CD4-positive, CD25-positive, alpha-beta regulatory T cell (primary cell): ENCODE data around the gene NAXD. TPM values are rescaled to one million over a fixed set of nuclear protein-coding genes. Genes with fewer than 3 reads are reported as not detected.
A peak's percentile ranks its signal among the peaks of the same experiment; 100 is the strongest.
"Not testable (repeated sequence)": the region's sequence is repeated elsewhere in the genome, so short reads cannot be mapped to it uniquely, and the experiment has no call there.

Experiments
- ATAC-seq, 2 donors: fragments of 150-1000 bp; cut with Tn5 transposase; one replicate each; pipeline ENCODE4 v1.10.0; 2021; ENCODE audit warnings: low read depth in 2 of 2, moderate number of reproducible peaks in 2 of 2, moderate library complexity in 1 of 2
- DNase-seq, 3 donors: peaks; one replicate each; pipeline versions ENCODE4 v3.0.0 to v3.0.0-alpha.2; 2012 to 2022; ENCODE audit warnings: mixed read lengths in 1 of 3
- H3K27ac ChIP-seq: one replicate; pipeline ENCODE4 v1.7.0; 2013; ENCODE audit warnings: mild to moderate bottlenecking, low read length; ENCODE audit not compliant: insufficient read depth, poor library complexity, severe bottlenecking
- H3K27me3 ChIP-seq: one replicate; pipeline ENCODE4 v1.7.0; 2013; ENCODE audit warnings: low read length; ENCODE audit not compliant: control insufficient read depth, insufficient read depth
- H3K36me3 ChIP-seq: one replicate; pipeline ENCODE4 v1.7.0; 2013; ENCODE audit warnings: mild to moderate bottlenecking, low read length, moderate library complexity; ENCODE audit not compliant: control insufficient read depth, insufficient read depth
- H3K4me1 ChIP-seq: 2 replicates; pipeline ENCODE4 v1.7.0; 2013; ENCODE audit warnings: mild to moderate bottlenecking, low read length; ENCODE audit not compliant: insufficient read depth, control insufficient read depth, poor library complexity, severe bottlenecking
- H3K4me3 ChIP-seq: one replicate; pipeline ENCODE4 v1.7.0; 2013; ENCODE audit warnings: low read depth, mild to moderate bottlenecking, low read length, moderate library complexity
- H3K9me3 ChIP-seq, 2 experiments: 1 replicate in 1 of 2; 2 replicates in 1 of 2; pipeline ENCODE4 v1.7.0; 2013; ENCODE audit warnings: low read length in 2 of 2, mild to moderate bottlenecking in 1 of 2, moderate library complexity in 1 of 2; ENCODE audit not compliant: control insufficient read depth in 2 of 2
- H3K27ac Mint-ChIP-seq, 3 donors: one replicate each; pipeline ENCODE4 v1.8.0; 2020 to 2022; ENCODE audit warnings: mild to moderate bottlenecking in 3 of 3, mixed read lengths in 3 of 3, moderate library complexity in 2 of 3
- H3K27me3 Mint-ChIP-seq: one replicate; pipeline ENCODE4 v1.8.0; 2022; ENCODE audit warnings: mild to moderate bottlenecking, mixed read lengths
- H3K36me3 Mint-ChIP-seq: one replicate; pipeline ENCODE4 v1.8.0; 2020; ENCODE audit warnings: mixed read lengths
- H3K4me1 Mint-ChIP-seq, 4 donors: one replicate each; pipeline ENCODE4 v1.8.0; 2020 to 2022; ENCODE audit warnings: mixed read lengths in 4 of 4, mild to moderate bottlenecking in 1 of 4
- H3K4me3 Mint-ChIP-seq, 4 donors: one replicate each; pipeline ENCODE4 v1.8.0; 2020 to 2022; ENCODE audit warnings: mild to moderate bottlenecking in 4 of 4, mixed read lengths in 4 of 4, moderate library complexity in 3 of 4
- H3K9me3 Mint-ChIP-seq, 7 donors: one replicate each; pipeline ENCODE4 v1.8.0; 2020 to 2022; ENCODE audit warnings: mixed read lengths in 7 of 7, mild to moderate bottlenecking in 3 of 7, moderate library complexity in 2 of 7
- polyA plus RNA-seq, 4 donors: library from polyadenylated mRNA; unstranded; fragments of 300-500 nt; fragmentation: Illumina TruSeq; gene quantifications; one replicate each; pipeline ENCODE4 v1.2.3, GENCODE V29; 2021
- total RNA-seq: library from RNA; stranded (reverse); gene quantifications from one replicate; pipeline ENCODE4 v1.2.3, GENCODE V29; 2022

Gene NAXD
- total and polyA plus RNA-seq, 5 donors from 2014 or later, result 20.8 to 28.2 (median 24.4) TPM

GRCh38 chr13:110653851-110654250, 38.5 kb downstream of the NAXD start:
- no peak for ATAC-seq
- H3K27me3 ChIP-seq, result no peaks in the 10 kb centered on the region
- Mint-ChIP-seq H3K27me3 (no peaks in the 10 kb centered on the region), H3K27ac (no peak overlapping the region), H3K4me1 (peaks cover 8 to 28% (median 17%) of the 10 kb centered on the region in 4 donors), H3K36me3 (peaks cover 12% of the 10 kb centered on the region), H3K9me3 (no peaks in the 10 kb centered on the region), H3K4me3 (no peak overlapping the region)
- no peak overlapping the region for H3K4me3 ChIP-seq
- peaks cover 48% of the 10 kb centered on the region for H3K36me3 ChIP-seq
- no peaks in the 10 kb centered on the region for H3K9me3 ChIP-seq
- no peak for DNase-seq
- no peak overlapping the region for H3K27ac ChIP-seq
- peaks cover 11% of the 10 kb centered on the region for H3K4me1 ChIP-seq

- peak overlapping the region in 2 of 3 donors; percentile 32 to 55 for H3K27ac Mint-ChIP-seq
- H3K36me3 ChIP-seq, result peaks cover 29% of the 10 kb centered on the region
- H3K4me1 Mint-ChIP-seq, result peaks cover 12 to 33% (median 28%) of the 10 kb centered on the region in 4 donors
- no peaks in the 10 kb centered on the region for H3K27me3 ChIP-seq
- H3K4me3 Mint-ChIP-seq, result no peak overlapping the region
- peaks cover 11% of the 10 kb centered on the region for H3K4me1 ChIP-seq
- no peaks in the 10 kb centered on the region for H3K27me3 Mint-ChIP-seq
- peaks cover 0 to 3% (median 0%) of the 10 kb centered on the region in 7 donors for H3K9me3 Mint-ChIP-seq
- peaks cover 33% of the 10 kb centered on the region for H3K36me3 Mint-ChIP-seq
- DNase-seq (no peak), ATAC-seq (no peak)
- no peak overlapping the region for H3K27ac ChIP-seq
- H3K9me3 ChIP-seq, result peaks cover 2 to 3% of the 10 kb centered on the region in 2 experiments
- no peak overlapping the region for H3K4me3 ChIP-seq
These were observed 41.9 kb downstream of the NAXD start for GRCh38 chr13:110657196-110657595.

- ATAC-seq (peak; percentile 55 to 64), DNase-seq (peak in 2 of 3 donors; percentile 28 to 37)
- Histone ChIP-seq H3K4me1 (peaks cover 11% of the 10 kb centered on the region), H3K36me3 (peaks cover 33% of the 10 kb centered on the region), H3K4me3 (peak overlapping the region; percentile 57), H3K27ac (peak overlapping the region; percentile 18)
- not testable (repeated sequence) for H3K27me3 Mint-ChIP-seq, H3K27me3 ChIP-seq, H3K9me3 Mint-ChIP-seq, H3K9me3 ChIP-seq
- Mint-ChIP-seq H3K4me3 (peak overlapping the region; percentile 6 to 52 (median 18)), H3K27ac (peak overlapping the region; percentile 34 to 55 (median 50)), H3K4me1 (peaks cover 12 to 33% (median 28%) of the 10 kb centered on the region in 4 donors), H3K36me3 (peaks cover 44% of the 10 kb centered on the region)
These were observed 43.0 kb downstream of the NAXD start for GRCh38 chr13:110658218-110658911.

- Histone ChIP-seq H3K9me3 (peaks cover 2 to 3% of the 10 kb centered on the region in 2 experiments), H3K4me3 (no peak overlapping the region), H3K36me3 (peaks cover 49% of the 10 kb centered on the region), H3K4me1 (peaks cover 11% of the 10 kb centered on the region), H3K27ac (no peak overlapping the region), H3K27me3 (no peaks in the 10 kb centered on the region)
- Mint-ChIP-seq H3K4me3 (no peak overlapping the region), H3K4me1 (peaks cover 12 to 33% (median 25%) of the 10 kb centered on the region in 4 donors), H3K27me3 (no peaks in the 10 kb centered on the region), H3K27ac (no peak overlapping the region), H3K9me3 (peaks cover 0 to 3% (median 0%) of the 10 kb centered on the region in 7 donors), H3K36me3 (peaks cover 43% of the 10 kb centered on the region)
- no peak for DNase-seq
- ATAC-seq, result no peak
These were observed 45.9 kb downstream of the NAXD start for GRCh38 chr13:110661256-110661655.

GRCh38 chr13:110662091-110662490, 46.7 kb downstream of the NAXD start:
- Histone ChIP-seq H3K9me3 (peaks cover 2 to 3% of the 10 kb centered on the region in 2 experiments), H3K4me3 (no peak overlapping the region), H3K27me3 (no peaks in the 10 kb centered on the region), H3K4me1 (peaks cover 11% of the 10 kb centered on the region), H3K36me3 (peaks cover 56% of the 10 kb centered on the region), H3K27ac (no peak overlapping the region)
- Mint-ChIP-seq H3K4me1 (peaks cover 12 to 33% (median 24%) of the 10 kb centered on the region in 4 donors), H3K36me3 (peaks cover 43% of the 10 kb centered on the region), H3K9me3 (peaks cover 0 to 3% (median 0%) of the 10 kb centered on the region in 7 donors), H3K27me3 (no peaks in the 10 kb centered on the region), H3K4me3 (no peak overlapping the region), H3K27ac (no peak overlapping the region)
- ATAC-seq (no peak), DNase-seq (no peak)

DNA sequence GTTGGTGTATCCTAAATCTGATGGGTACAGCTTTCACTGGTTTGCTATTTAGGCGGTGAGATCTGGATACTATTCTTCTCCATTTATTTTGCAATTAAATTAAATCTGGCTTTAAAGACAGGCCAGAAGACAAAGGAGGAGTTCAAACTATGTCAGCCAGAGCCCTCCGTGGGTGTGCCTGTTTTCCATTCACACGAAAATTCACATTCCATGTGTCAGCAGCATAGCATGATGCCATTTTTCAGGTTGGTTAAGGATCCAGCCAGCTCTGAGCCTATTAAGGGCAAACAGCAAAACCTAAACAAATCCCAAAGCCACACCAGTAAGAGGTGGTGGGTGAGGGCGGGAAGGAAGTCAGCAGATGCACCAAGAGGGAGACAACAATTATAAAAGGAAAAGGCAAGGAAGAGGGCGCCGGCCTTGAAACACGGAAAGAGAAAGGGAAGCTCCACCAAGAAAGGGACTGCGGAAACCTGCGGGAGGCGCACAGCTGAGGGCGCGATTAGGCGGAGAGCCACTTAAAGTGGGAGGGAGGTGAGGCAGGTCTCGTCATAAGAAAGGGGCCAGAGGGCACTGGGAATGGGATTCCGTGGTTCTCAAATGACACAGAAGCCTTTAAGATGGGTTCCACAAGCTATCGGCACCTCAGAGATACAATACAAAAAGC, 47.6 kb downstream of the NAXD start:
- ATAC-seq, result no peak
- no peak overlapping the region for H3K27ac ChIP-seq
- H3K27me3 Mint-ChIP-seq, result no peaks in the 10 kb centered on the region
- no peak overlapping the region for H3K4me3 Mint-ChIP-seq
- peaks cover 2 to 3% of the 10 kb centered on the region in 2 experiments for H3K9me3 ChIP-seq
- peaks cover 56% of the 10 kb centered on the region for H3K36me3 ChIP-seq
- H3K4me1 Mint-ChIP-seq, result peaks cover 12 to 26% (median 17%) of the 10 kb centered on the region in 4 donors
- H3K4me3 ChIP-seq, result no peak overlapping the region
- no peak overlapping the region for H3K27ac Mint-ChIP-seq
- H3K4me1 ChIP-seq, result peaks cover 8% of the 10 kb centered on the region
- H3K27me3 ChIP-seq, result no peaks in the 10 kb centered on the region
- H3K9me3 Mint-ChIP-seq, result peaks cover 0 to 3% (median 0%) of the 10 kb centered on the region in 7 donors
- no peak for DNase-seq
- peaks cover 51% of the 10 kb centered on the region for H3K36me3 Mint-ChIP-seq

DNA sequence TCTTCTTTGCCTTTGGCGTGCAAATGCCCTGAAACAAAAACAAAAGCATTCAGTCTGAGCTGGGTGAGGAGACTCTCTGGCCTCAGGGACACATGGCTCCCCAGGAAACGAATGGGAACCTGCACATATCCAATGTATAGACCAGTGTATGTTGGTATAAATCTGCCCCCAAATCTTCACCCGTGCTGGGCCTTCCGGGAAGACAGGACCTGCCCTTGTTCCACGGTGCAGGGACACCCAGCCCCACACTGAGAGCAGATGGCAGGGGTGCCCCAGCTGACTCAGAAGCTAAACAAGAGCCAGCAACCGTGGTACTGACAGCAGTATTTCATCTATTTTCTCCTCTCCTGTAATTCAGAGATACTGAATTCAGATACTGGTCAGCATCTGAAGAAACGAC, 48.1 kb downstream of the NAXD start:
- peaks cover 56% of the 10 kb centered on the region for H3K36me3 ChIP-seq
- no peak overlapping the region for H3K4me3 ChIP-seq
- ATAC-seq, result no peak
- no peaks in the 10 kb centered on the region for H3K27me3 Mint-ChIP-seq
- no peak overlapping the region for H3K4me3 Mint-ChIP-seq
- DNase-seq, result no peak
- peaks cover 0 to 3% (median 0%) of the 10 kb centered on the region in 7 donors for H3K9me3 Mint-ChIP-seq
- H3K27me3 ChIP-seq, result no peaks in the 10 kb centered on the region
- H3K4me1 Mint-ChIP-seq, result peaks cover 6 to 20% (median 11%) of the 10 kb centered on the region in 4 donors
- H3K27ac Mint-ChIP-seq, result no peak overlapping the region
- peaks cover 2% of the 10 kb centered on the region for H3K4me1 ChIP-seq
- H3K36me3 Mint-ChIP-seq, result peaks cover 52% of the 10 kb centered on the region
- peaks cover 2 to 3% of the 10 kb centered on the region in 2 experiments for H3K9me3 ChIP-seq
- no peak overlapping the region for H3K27ac ChIP-seq
